Measurements from ENCODE around the gene PDLIM4. TPM values are rescaled to one million over a fixed set of nuclear protein-coding genes. Genes with fewer than 3 reads are reported as not detected.

The PDLIM4 gene
- total RNA-seq, 3 donors from 2014 or later, result 0.32 to 0.43 (median 0.35) TPM

DNA sequence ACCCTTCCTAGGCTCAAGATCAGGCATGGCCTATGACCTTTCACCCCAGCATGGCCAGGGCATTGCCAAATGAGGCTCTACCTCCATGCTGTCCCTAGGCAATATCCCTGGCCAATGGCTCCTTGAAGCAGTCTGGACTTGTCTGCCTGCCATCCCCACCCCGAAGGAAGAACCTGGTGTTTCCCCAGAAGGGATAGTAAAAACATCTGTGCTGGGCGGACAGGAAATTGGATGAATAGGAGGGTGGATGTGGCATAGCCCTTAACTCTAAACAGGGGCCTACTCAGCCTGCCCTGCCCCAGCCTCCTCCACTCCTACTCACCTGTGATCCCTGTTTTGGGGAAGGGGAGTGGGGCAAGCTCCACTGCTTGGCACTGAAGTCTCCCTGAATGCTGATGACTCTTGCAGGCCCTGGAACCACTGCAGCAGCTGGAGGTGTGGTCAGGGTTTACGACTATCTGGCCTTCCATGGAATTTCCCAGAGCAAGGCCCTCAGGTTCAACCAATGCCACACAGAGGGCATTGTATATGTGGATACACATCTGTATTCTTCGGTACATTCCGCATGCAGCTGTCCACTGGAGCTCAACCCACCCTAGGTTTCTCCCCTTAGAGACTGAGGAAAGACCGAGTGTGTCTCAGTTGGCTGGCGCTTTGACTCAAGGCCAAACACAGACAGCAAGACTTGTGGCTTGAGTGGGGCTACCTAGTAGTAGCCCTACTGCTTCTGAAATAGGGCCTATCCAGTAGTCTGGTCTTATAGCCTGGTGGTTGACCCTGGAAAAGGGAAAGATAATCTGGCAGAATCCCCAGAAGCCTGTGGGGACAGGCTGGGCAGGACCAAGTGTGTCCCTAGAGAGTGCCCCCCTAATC, 23.4 kb upstream of the PDLIM4 start:
- no peak for ATAC-seq
- H3K27me3 Mint-ChIP-seq (ENCODE audit: low read depth), result peaks cover 15% of the 10 kb centered on the region
- H3K9me3 Mint-ChIP-seq, result no peaks in the 10 kb centered on the region
- H3K4me3 Mint-ChIP-seq, result no peak overlapping the region
- peaks cover 2% of the 10 kb centered on the region for H3K36me3 Mint-ChIP-seq (ENCODE audit: insufficient read depth)
- peaks cover 6% of the 10 kb centered on the region for H3K4me1 Mint-ChIP-seq (ENCODE audit: low read depth)
- no peak for DNase-seq

- no peaks in the 10 kb centered on the region for H3K9me3 Mint-ChIP-seq
- H3K27me3 Mint-ChIP-seq (ENCODE audit: low read depth), result peaks cover 9% of the 10 kb centered on the region
- peaks cover 6% of the 10 kb centered on the region for H3K4me1 Mint-ChIP-seq (ENCODE audit: low read depth)
- no peak for DNase-seq
- H3K4me3 Mint-ChIP-seq, result no peak overlapping the region
- no peaks in the 10 kb centered on the region for H3K36me3 Mint-ChIP-seq (ENCODE audit: insufficient read depth)
- ATAC-seq, result no peak
These were observed 22.8 kb upstream of the PDLIM4 start for GRCh38 chr5:132234684-132235062.

DNA sequence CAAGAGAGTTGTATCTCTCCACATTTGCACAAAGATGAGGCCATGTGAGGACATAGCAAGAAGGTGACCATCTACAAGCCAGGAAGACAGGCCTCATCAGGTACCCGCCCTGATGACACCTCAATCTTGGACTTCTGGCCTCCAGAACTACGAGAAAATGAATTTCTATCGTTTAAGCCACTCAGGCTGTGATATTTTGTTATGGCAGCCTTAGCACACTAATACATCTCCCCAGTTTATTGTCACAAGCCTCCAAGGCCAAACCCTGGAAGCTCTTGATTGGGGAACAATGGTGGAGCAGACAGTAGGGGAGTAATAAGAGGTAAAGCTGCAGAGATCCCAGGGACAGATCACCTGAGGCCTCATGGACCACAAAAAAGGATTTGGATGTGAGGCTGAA, 22.2 kb upstream of the PDLIM4 start:
- DNase-seq (no peak), ATAC-seq (no peak)
- H3K4me1 Mint-ChIP-seq (ENCODE audit: low read depth), result peaks cover 4% of the 10 kb centered on the region
- no peak overlapping the region for H3K4me3 Mint-ChIP-seq
- no peaks in the 10 kb centered on the region for H3K9me3 Mint-ChIP-seq
- peaks cover 6% of the 10 kb centered on the region for H3K27me3 Mint-ChIP-seq (ENCODE audit: low read depth)
- no peaks in the 10 kb centered on the region for H3K36me3 Mint-ChIP-seq (ENCODE audit: insufficient read depth)

DNA sequence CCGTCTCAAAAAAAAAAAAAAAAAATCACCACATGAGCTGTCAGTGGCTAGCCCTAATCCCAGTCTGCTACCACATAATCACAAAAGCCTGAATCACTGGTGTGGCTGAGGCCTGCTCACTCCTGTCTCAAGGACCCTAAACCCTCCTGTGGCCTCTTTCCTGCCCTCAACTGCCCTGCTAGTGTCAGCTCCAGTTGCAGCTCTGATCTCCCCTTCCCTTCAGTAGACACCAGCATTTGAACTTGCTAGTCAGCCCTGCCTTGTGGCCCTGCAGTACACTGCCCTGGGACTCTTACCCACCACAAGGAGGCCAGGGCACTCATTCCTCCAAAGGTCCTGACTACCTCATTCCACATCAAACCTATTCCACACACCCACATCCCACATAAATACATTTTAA, 20.4 kb upstream of the PDLIM4 start:
- Mint-ChIP-seq H3K9me3 (peaks cover 11% of the 10 kb centered on the region), H3K4me1 (ENCODE audit: low read depth) (no peaks in the 10 kb centered on the region), H3K27me3 (ENCODE audit: low read depth) (no peaks in the 10 kb centered on the region), H3K36me3 (ENCODE audit: insufficient read depth) (no peaks in the 10 kb centered on the region), H3K4me3 (no peak overlapping the region)
- ATAC-seq (no peak), DNase-seq (no peak)

- Mint-ChIP-seq H3K9me3 (peaks cover 12% of the 10 kb centered on the region), H3K4me3 (no peak overlapping the region), H3K4me1 (ENCODE audit: low read depth) (no peaks in the 10 kb centered on the region), H3K36me3 (ENCODE audit: insufficient read depth) (no peaks in the 10 kb centered on the region), H3K27me3 (ENCODE audit: low read depth) (no peaks in the 10 kb centered on the region)
- no peak for DNase-seq
- no peak for ATAC-seq
These were observed 19.8 kb upstream of the PDLIM4 start for GRCh38 chr5:132237670-132238069.

- Mint-ChIP-seq H3K4me3 (no peak overlapping the region), H3K4me1 (ENCODE audit: low read depth) (no peaks in the 10 kb centered on the region), H3K9me3 (peaks cover 12% of the 10 kb centered on the region), H3K36me3 (ENCODE audit: insufficient read depth) (no peaks in the 10 kb centered on the region), H3K27me3 (ENCODE audit: low read depth) (no peaks in the 10 kb centered on the region)
- peak; percentile 80 to 81 for ATAC-seq
- peak; percentile 72 for DNase-seq
These were observed 19.2 kb upstream of the PDLIM4 start for GRCh38 chr5:132238169-132238744.

- H3K9me3 Mint-ChIP-seq, result peaks cover 18% of the 10 kb centered on the region
- no peak overlapping the region for H3K4me3 Mint-ChIP-seq
- no peak for ATAC-seq
- no peak for DNase-seq
- H3K4me1 Mint-ChIP-seq (ENCODE audit: low read depth), result no peaks in the 10 kb centered on the region
- H3K27me3 Mint-ChIP-seq (ENCODE audit: low read depth), result no peaks in the 10 kb centered on the region
- H3K36me3 Mint-ChIP-seq (ENCODE audit: insufficient read depth), result peaks cover 2% of the 10 kb centered on the region
These were observed 18.5 kb upstream of the PDLIM4 start for GRCh38 chr5:132238901-132239500.

DNA sequence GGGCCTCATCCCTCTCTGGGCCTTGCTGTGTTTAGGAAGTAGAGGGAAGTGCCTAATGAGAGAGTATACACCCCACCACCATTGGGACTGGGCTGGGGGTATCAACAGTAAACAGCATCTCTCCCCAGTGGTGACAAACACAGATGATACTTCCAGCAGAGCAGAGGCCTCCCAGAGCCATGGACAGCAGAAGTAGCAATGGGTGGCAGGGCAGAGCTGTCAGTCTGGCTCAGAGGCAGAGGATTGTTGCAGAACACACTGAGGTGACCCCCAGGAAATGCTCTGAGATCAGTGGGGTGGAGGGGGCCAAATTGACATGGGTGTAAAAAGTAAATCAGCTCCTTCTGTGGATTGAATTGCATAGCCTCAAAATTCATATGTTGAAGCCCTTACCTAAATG, 17.7 kb upstream of the PDLIM4 start:
- Mint-ChIP-seq H3K4me1 (ENCODE audit: low read depth) (no peaks in the 10 kb centered on the region), H3K27me3 (ENCODE audit: low read depth) (no peaks in the 10 kb centered on the region), H3K36me3 (ENCODE audit: insufficient read depth) (peaks cover 4% of the 10 kb centered on the region), H3K9me3 (peaks cover 25% of the 10 kb centered on the region), H3K4me3 (no peak overlapping the region)
- no peak for DNase-seq
- no peak for ATAC-seq

DNA sequence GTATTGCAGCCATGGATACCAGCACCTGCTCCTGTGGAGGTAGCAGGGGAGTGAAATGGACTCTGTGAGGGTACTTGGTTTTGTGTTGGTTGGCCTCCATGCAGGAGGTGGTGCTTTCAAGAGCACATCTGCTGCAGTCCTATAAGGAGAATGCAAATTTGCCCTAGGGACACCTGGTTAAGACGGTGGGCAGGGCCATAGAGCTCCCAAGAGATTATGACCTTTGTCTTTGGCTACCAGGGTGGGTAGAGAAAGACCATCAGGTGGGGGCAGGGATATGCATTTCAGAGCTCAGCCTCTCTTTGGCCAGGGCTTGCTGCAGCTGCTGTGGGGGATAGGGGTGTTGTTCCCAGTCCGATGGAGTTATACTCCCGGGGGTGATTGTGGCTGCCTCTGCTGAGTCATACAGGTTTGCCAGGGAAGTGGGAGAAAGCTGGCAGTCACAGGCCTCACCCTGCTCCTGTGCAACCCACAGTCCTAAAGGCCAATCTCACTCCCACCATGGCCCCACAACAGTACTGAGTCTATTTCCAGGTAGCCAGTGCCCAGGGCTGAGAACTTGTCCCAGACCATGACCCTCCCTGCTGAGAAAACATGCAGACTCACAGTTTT, 14.0 kb upstream of the PDLIM4 start:
- Mint-ChIP-seq H3K4me3 (no peak overlapping the region), H3K4me1 (ENCODE audit: low read depth) (no peaks in the 10 kb centered on the region), H3K27me3 (ENCODE audit: low read depth) (peaks cover 3% of the 10 kb centered on the region), H3K9me3 (peaks cover 46% of the 10 kb centered on the region), H3K36me3 (ENCODE audit: insufficient read depth) (peaks cover 4% of the 10 kb centered on the region)
- DNase-seq (no peak), ATAC-seq (no peak)

GRCh38 chr5:132245593-132245992, 11.9 kb upstream of the PDLIM4 start:
- Mint-ChIP-seq H3K36me3 (ENCODE audit: insufficient read depth) (peaks cover 4% of the 10 kb centered on the region), H3K4me3 (no peak overlapping the region), H3K4me1 (ENCODE audit: low read depth) (no peaks in the 10 kb centered on the region), H3K9me3 (peaks cover 46% of the 10 kb centered on the region), H3K27me3 (ENCODE audit: low read depth) (peaks cover 3% of the 10 kb centered on the region)
- ATAC-seq (no peak), DNase-seq (no peak)

- peaks cover 3% of the 10 kb centered on the region for H3K27me3 Mint-ChIP-seq (ENCODE audit: low read depth)
- DNase-seq (no peak), ATAC-seq (no peak)
These were observed 10.7 kb upstream of the PDLIM4 start for GRCh38 chr5:132246806-132247205.

GRCh38 chr5:132250547-132250946, 6.9 kb upstream of the PDLIM4 start:
- Mint-ChIP-seq H3K9me3 (peaks cover 14% of the 10 kb centered on the region), H3K4me1 (ENCODE audit: low read depth) (no peaks in the 10 kb centered on the region), H3K36me3 (ENCODE audit: insufficient read depth) (no peaks in the 10 kb centered on the region), H3K27me3 (ENCODE audit: low read depth) (peaks cover 4% of the 10 kb centered on the region), H3K4me3 (no peak overlapping the region)
- ATAC-seq (no peak), DNase-seq (no peak)

More at GRCh38 chr5:132246806-132247205, 10.7 kb upstream of the PDLIM4 start:
- Mint-ChIP-seq H3K36me3 (ENCODE audit: insufficient read depth) (peaks cover 4% of the 10 kb centered on the region), H3K9me3 (peaks cover 37% of the 10 kb centered on the region), H3K4me3 (no peak overlapping the region), H3K4me1 (ENCODE audit: low read depth) (no peaks in the 10 kb centered on the region)

- Mint-ChIP-seq H3K4me1 (ENCODE audit: low read depth) (no peaks in the 10 kb centered on the region), H3K4me3 (no peak overlapping the region), H3K36me3 (ENCODE audit: insufficient read depth) (no peaks in the 10 kb centered on the region), H3K9me3 (peaks cover 8% of the 10 kb centered on the region), H3K27me3 (ENCODE audit: low read depth) (peaks cover 11% of the 10 kb centered on the region)
- ATAC-seq (no peak), DNase-seq (no peak)
These were observed 6.2 kb upstream of the PDLIM4 start for GRCh38 chr5:132251220-132251725.

DNA sequence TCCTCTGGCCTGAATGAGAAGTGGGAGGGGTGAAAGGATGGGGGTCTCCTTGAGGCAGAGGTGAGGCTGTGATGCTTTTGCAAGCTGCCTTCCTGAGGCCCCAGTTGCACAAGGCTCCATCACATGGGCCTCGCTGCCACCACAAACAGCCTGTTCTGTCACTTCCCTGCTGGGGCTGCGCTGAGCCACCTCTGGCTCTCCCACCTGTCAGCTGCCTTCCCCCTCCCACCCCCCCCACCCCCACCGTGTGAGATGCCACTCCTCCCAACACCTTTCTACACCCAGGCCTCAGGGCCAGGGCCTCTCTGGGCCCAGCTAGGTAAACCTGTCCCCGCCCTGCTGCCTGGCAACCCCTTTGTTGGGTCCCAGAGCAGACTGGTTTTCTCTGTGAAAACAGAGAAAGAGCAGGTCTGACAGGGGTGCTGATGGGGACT, 4.5 kb upstream of the PDLIM4 start:
- ATAC-seq, result no peak
- no peak for DNase-seq
- Mint-ChIP-seq H3K9me3 (no peaks in the 10 kb centered on the region), H3K4me1 (ENCODE audit: low read depth) (no peaks in the 10 kb centered on the region), H3K27me3 (ENCODE audit: low read depth) (peaks cover 14% of the 10 kb centered on the region), H3K4me3 (no peak overlapping the region), H3K36me3 (ENCODE audit: insufficient read depth) (no peaks in the 10 kb centered on the region)

Measured in activated T-cell treated with anti-CD3 and anti-CD28 coated beads, Interleukin-2, amount 50 U/mL, for 4 hours (primary cell).